SU-DHL-6 (cell line): Measurements from ENCODE around the gene DLL1.

ENCODE experiments used
- H2AFZ ChIP-seq: fragments of 200-600 bp; sonication (generic); 2 replicates; pipeline ENCODE4 v1.6.1; 2014; ENCODE audit warnings: low read depth, mild to moderate bottlenecking, moderate library complexity, mixed read lengths, antibody characterized with exemption, low read length; ENCODE audit not compliant: severe bottlenecking
- H3F3A ChIP-seq: fragments of 200-600 bp; shearing (Covaris generic); 2 replicates; pipeline ENCODE4 v1.6.0; 2016; ENCODE audit warnings: antibody characterized with exemption, mild to moderate bottlenecking; ENCODE audit not compliant: insufficient read depth
- H3K27ac ChIP-seq: fragments of 200-600 bp; sonication (generic); 2 replicates; pipeline ENCODE4 v1.5.1; 2016; ENCODE audit warnings: low read depth, mild to moderate bottlenecking, low read length, moderate library complexity, mixed read lengths
- H3K27me3 ChIP-seq: fragments of 200-600 bp; sonication (generic), shearing (Covaris generic); 2 replicates; pipeline ENCODE4 v1.6.0; 2014; ENCODE audit warnings: mild to moderate bottlenecking, low read length
- H3K36me3 ChIP-seq: fragments of 200-600 bp; sonication (generic); 2 replicates; pipeline ENCODE4 v1.6.1; 2014; ENCODE audit warnings: mild to moderate bottlenecking, low read length, mixed read lengths
- H3K4me2 ChIP-seq: fragments of 300-600, 200-600 bp; shearing (Covaris generic), sonication (generic); 2 replicates; pipeline ENCODE4 v1.6.0; 2014; ENCODE audit warnings: low read length, low read depth, mild to moderate bottlenecking; ENCODE audit not compliant: poor library complexity, severe bottlenecking
- H3K4me3 ChIP-seq: fragments of 200-600 bp; sonication (generic); 2 replicates; pipeline ENCODE4 v1.5.1; 2014; ENCODE audit warnings: antibody characterized with exemption, low read length, mild to moderate bottlenecking, mixed read lengths; ENCODE audit not compliant: insufficient read depth, poor library complexity, severe bottlenecking
- H3K79me2 ChIP-seq: fragments of 200-600 bp; sonication (generic); 2 replicates; pipeline ENCODE4 v1.6.1; 2014; ENCODE audit warnings: mild to moderate bottlenecking, low read length, moderate library complexity; ENCODE audit not compliant: insufficient read depth
- H3K9ac ChIP-seq: fragments of 200-600 bp; sonication (generic); 2 replicates; pipeline ENCODE4 v1.7.0; 2014; ENCODE audit warnings: mild to moderate bottlenecking, low read length
- H3K9me2 ChIP-seq: fragments of 200-600 bp; sonication (generic); replicated peaks from 2 replicates; pipeline ENCODE4 v1.6.1; 2014; ENCODE audit warnings: low read length; ENCODE audit not compliant: insufficient read depth
- H3K9me3 ChIP-seq: fragments of 200-600 bp; sonication (generic); 2 replicates; pipeline ENCODE4 v1.6.1; 2014; ENCODE audit warnings: low read length, mixed read lengths; ENCODE audit not compliant: insufficient read depth
- H4K20me1 ChIP-seq: fragments of 200-600 bp; sonication (generic); 2 replicates; pipeline ENCODE4 v1.6.1; 2014; ENCODE audit warnings: low read depth, mild to moderate bottlenecking, antibody characterized with exemption, low read length, moderate library complexity, mixed read lengths
- EZH2phosphoT487 ChIP-seq: fragments of 200-600 bp; sonication (generic), shearing (Covaris generic); conservative IDR thresholded peaks from 2 replicates; pipeline ENCODE4 v1.6.1; 2018; ENCODE audit warnings: mild to moderate bottlenecking, antibody characterized with exemption, low read length, moderate library complexity, mixed read lengths
- TF ChIP-seq, protein P1 (sequence below): fragments of 200-600 bp; sonication (generic); IDR thresholded peaks from one replicate; pipeline ENCODE4 v1.5.1; 2017; ENCODE audit warnings: antibody characterized with exemption, mild to moderate bottlenecking, low read length, moderate library complexity; ENCODE audit not compliant: insufficient read depth, poor library complexity, severe bottlenecking

DLL1 gene

DNA sequence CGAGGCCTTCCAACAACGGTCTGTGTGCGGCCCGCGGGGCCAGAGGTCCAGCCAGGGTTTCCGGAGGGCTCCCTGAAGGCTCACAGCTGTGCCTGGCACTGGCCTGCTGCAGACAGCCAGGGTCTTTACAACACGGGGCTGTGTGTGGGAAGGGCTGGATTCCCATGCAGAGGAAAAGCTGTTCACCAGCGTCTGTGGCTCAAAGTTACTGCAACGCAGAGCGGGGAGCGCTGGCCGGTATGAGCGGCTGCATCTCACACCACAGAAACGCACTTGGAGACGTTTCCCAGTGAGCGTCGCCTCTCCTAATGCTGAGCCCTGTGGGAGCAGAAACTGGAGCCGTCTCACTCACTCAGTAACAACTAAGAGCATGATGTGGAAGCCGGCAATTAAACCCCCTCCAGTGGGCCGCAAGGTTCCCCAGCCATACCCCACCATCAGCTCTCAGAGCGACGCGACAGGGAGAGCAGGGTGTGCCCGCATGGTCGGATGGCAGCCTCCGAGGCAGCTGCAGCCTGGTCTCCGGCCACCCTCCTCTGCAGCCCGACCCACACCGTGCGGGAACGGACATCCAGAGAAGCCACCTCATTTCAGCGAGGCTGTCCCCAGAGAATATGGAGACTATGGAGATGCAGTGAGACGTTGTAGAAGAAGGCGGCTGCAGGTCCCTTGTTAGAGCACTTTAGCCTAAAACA is 42.6 kb downstream of the DLL1 start:
- no peak for TF ChIP-seq EZH2phosphoT487
- TF ChIP-seq, protein P1, sequence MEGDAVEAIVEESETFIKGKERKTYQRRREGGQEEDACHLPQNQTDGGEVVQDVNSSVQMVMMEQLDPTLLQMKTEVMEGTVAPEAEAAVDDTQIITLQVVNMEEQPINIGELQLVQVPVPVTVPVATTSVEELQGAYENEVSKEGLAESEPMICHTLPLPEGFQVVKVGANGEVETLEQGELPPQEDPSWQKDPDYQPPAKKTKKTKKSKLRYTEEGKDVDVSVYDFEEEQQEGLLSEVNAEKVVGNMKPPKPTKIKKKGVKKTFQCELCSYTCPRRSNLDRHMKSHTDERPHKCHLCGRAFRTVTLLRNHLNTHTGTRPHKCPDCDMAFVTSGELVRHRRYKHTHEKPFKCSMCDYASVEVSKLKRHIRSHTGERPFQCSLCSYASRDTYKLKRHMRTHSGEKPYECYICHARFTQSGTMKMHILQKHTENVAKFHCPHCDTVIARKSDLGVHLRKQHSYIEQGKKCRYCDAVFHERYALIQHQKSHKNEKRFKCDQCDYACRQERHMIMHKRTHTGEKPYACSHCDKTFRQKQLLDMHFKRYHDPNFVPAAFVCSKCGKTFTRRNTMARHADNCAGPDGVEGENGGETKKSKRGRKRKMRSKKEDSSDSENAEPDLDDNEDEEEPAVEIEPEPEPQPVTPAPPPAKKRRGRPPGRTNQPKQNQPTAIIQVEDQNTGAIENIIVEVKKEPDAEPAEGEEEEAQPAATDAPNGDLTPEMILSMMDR: no peak
- Histone ChIP-seq H3K27me3 (no peaks in the 10 kb centered on the region), H3K79me2 (no peaks in the 10 kb centered on the region), H3K36me3 (no peaks in the 10 kb centered on the region), H3F3A (no peaks in the 10 kb centered on the region), H3K9ac (no peak overlapping the region), H2AFZ (no peak overlapping the region), H3K9me2 (no peaks in the 10 kb centered on the region), H3K4me2 (no peak overlapping the region), H3K9me3 (no peaks in the 10 kb centered on the region), H4K20me1 (no peaks in the 10 kb centered on the region), H3K4me3 (no peak overlapping the region), H3K27ac (no peak overlapping the region)

DNA sequence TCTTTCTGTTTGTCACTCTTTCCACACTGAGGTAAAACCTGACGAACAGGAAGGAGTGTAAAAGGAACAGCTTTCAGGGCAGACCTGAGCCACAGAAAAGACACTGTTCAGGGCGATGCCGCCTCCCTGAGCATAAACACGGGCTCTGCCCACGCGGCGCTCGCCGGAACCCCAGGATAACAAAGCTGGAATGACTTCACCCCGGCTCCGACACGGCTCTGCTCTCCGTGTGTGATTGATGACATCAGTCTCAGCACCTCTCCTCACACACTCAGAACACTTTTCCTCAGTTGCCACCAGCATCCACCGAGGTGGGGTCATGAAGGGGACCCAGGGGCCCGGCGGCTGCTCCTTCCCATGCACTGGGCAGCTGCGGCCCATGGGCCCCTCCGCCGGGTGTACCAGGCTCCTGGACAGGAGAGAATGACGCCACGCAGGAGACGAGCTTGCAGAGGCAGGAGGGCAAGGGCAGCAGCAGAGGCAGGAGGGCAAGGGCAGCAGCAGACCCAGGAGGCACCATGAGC is 43.6 kb downstream of the DLL1 start:
- no peak overlapping the region for H3K4me2 ChIP-seq
- H3K79me2 ChIP-seq: no peaks in the 10 kb centered on the region
- H3K27ac ChIP-seq: no peak overlapping the region
- TF ChIP-seq, protein P1: no peak
- no peak for TF ChIP-seq EZH2phosphoT487
- no peak overlapping the region for H3K4me3 ChIP-seq
- H3F3A ChIP-seq: no peaks in the 10 kb centered on the region
- H3K9me3 ChIP-seq: no peaks in the 10 kb centered on the region
- no peaks in the 10 kb centered on the region for H4K20me1 ChIP-seq
- H3K9me2 ChIP-seq: no peaks in the 10 kb centered on the region
- H3K36me3 ChIP-seq: no peaks in the 10 kb centered on the region
- H2AFZ ChIP-seq: no peak overlapping the region
- H3K9ac ChIP-seq: no peak overlapping the region
- no peaks in the 10 kb centered on the region for H3K27me3 ChIP-seq

DNA sequence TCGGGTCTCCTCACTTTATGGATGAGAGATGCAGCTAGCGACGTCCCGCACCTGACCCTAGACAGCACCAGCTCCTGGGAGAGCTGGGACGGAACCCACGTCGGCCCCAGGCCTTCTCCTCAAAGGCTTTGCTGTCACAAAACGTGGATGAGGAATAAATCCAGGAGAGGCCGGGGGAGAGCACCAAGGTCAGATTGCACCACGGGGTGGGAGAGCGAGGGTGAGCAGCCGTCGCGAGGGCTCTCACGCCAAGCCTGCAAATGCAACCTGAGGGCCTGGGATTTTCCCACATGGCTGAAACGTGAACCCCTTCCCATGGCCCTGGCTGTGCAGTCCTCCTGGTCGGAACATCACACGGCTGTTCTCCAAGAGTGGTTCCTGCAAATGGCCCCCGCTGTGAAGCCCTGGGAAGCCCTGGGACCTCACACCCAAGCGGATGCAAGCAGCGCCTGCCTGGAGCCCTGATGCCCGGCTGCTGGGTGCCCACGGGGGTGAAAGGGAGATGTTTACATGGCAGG is 45.3 kb downstream of the DLL1 start:
- H3K9me2 ChIP-seq: no peaks in the 10 kb centered on the region
- H3K36me3 ChIP-seq: no peaks in the 10 kb centered on the region
- no peak overlapping the region for H3K27ac ChIP-seq
- no peaks in the 10 kb centered on the region for H3K79me2 ChIP-seq
- H3K27me3 ChIP-seq: no peaks in the 10 kb centered on the region
- H4K20me1 ChIP-seq: no peaks in the 10 kb centered on the region
- no peaks in the 10 kb centered on the region for H3F3A ChIP-seq
- H3K4me2 ChIP-seq: no peak overlapping the region
- H3K4me3 ChIP-seq: no peak overlapping the region
- H3K9me3 ChIP-seq: no peaks in the 10 kb centered on the region
- H2AFZ ChIP-seq: no peak overlapping the region
- H3K9ac ChIP-seq: no peak overlapping the region
- TF ChIP-seq EZH2phosphoT487: no peak
- TF ChIP-seq, protein P1: no peak
